ENCODE results near the gene MYL6B. TPM values are rescaled to one million over a fixed set of nuclear protein-coding genes. Genes with fewer than 3 reads are reported as not detected.

The MYL6B gene
- total and polyA plus RNA-seq, 7 experiments from 2014 or later, result 3.7 to 60.3 (median 6.7) TPM

- Histone ChIP-seq H3K27ac (ENCODE audit: low read depth, low read length) (no peak overlapping the region), H3K36me3 (ENCODE audit: control insufficient read depth in 2 of 3, insufficient read depth in 3 of 3, low read length in 3 of 3) (peaks cover 37 to 88% (median 60%) of the 10 kb centered on the region in 3 experiments), H3K9me3 (ENCODE audit: control insufficient read depth in 2 of 3, low read length in 3 of 3) (no peaks in the 10 kb centered on the region), H3K4me1 (ENCODE audit: control insufficient read depth in 2 of 2, insufficient read depth in 2 of 2, low read length in 2 of 2) (no peaks in the 10 kb centered on the region), H3K4me3 (ENCODE audit: low read length) (no peak overlapping the region), H3K27me3 (ENCODE audit: control insufficient read depth in 2 of 2, insufficient read depth in 2 of 2, low read length in 2 of 2) (no peaks in the 10 kb centered on the region)
- peaks cover 19 to 54% (median 23%) of the 10 kb centered on the region in 5 donors for H3K36me3 Mint-ChIP-seq
- H3K4me1 Mint-ChIP-seq, result peaks cover 0 to 6% (median 0%) of the 10 kb centered on the region in 7 donors
- no peak overlapping the region for H3K4me3 Mint-ChIP-seq
- POLR2A ChIA-PET, result interaction anchor here (0.5 to 2.5 kb wide), 6 partner anchors 8 to 911 kb away, joined by 3 to 7 read pairs (median 3); no protein-coding TSS in a partner anchor
- intact Hi-C loops (cut with micrococcal nuclease), result no loop called here
- peak overlapping the region in 1 of 9 donors; percentile 44 for H3K27ac Mint-ChIP-seq
- CTCF ChIA-PET, result no interaction called here
- ATAC-seq (no peak), DNase-seq (no peak)
- H3K27me3 Mint-ChIP-seq, result no peaks in the 10 kb centered on the region
- no peaks in the 10 kb centered on the region for H3K9me3 Mint-ChIP-seq
Measured at GRCh38 chr12:56172839-56173238, 20.5 kb downstream of the MYL6B start.

- intact Hi-C loops (cut with micrococcal nuclease), result no loop called here
- Histone ChIP-seq H3K27me3 (ENCODE audit: control insufficient read depth in 2 of 2, insufficient read depth in 2 of 2, low read length in 2 of 2) (no peaks in the 10 kb centered on the region), H3K9me3 (ENCODE audit: control insufficient read depth in 2 of 3, low read length in 3 of 3) (no peaks in the 10 kb centered on the region), H3K4me1 (ENCODE audit: control insufficient read depth in 2 of 2, insufficient read depth in 2 of 2, low read length in 2 of 2) (no peaks in the 10 kb centered on the region), H3K27ac (ENCODE audit: low read depth, low read length) (no peak overlapping the region), H3K36me3 (ENCODE audit: control insufficient read depth in 2 of 3, insufficient read depth in 3 of 3, low read length in 3 of 3) (peaks cover 38 to 85% (median 39%) of the 10 kb centered on the region in 3 experiments), H3K4me3 (ENCODE audit: low read length) (no peak overlapping the region)
- no peak overlapping the region for H3K4me3 Mint-ChIP-seq
- H3K27me3 Mint-ChIP-seq, result no peaks in the 10 kb centered on the region
- POLR2A ChIA-PET, result interaction anchor here (0.8 to 1.3 kb wide), 2 partner anchors 37 to 48 kb away, joined by 3 read pairs; no protein-coding TSS in a partner anchor
- H3K4me1 Mint-ChIP-seq, result peaks cover 0 to 6% (median 0%) of the 10 kb centered on the region in 7 donors
- H3K27ac Mint-ChIP-seq, result peak overlapping the region in 4 of 9 donors; percentile 9 to 72 (median 34)
- H3K9me3 Mint-ChIP-seq, result no peaks in the 10 kb centered on the region
- DNase-seq (no peak), ATAC-seq (peak; percentile 18)
- CTCF ChIA-PET, result interaction anchor here (1.2 kb wide), 1 partner anchor 50 kb away, joined by 4 read pairs; the partner anchor contains the start of gene ESYT1
- H3K36me3 Mint-ChIP-seq, result peaks cover 25 to 62% (median 35%) of the 10 kb centered on the region in 5 donors
Measured at GRCh38 chr12:56178347-56178746, 26.0 kb downstream of the MYL6B start.

DNA sequence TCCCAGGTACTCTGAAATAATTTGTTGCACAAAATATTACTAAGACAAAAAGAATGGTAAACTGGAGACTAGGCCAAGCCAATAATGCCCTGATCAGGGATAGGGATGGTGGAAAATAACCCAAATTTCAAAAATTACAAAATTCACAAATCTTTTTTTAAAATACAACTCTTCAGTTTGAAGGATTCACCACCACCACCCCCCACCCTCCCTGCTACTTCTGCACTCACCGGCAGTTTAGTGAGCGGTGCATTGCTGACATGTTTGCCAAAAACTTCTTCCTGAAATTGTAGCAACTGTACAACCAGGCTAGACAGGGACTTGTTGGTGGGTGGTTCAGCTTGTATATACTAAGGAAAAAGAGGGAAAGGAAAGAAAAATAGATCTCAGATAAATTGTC lies 34.6 kb downstream of the MYL6B start:
- intact Hi-C loops (cut with micrococcal nuclease), result loop anchor here (10.0 kb wide), 3 partner anchors 142 to 452 kb away; partner anchors contain the start of genes RAB5B (in 1 of the 2) and RPS26 (in 1 of the 2)
- Mint-ChIP-seq H3K4me1 (peaks cover 31 to 43% (median 36%) of the 10 kb centered on the region in 7 donors), H3K36me3 (peaks cover 0 to 18% (median 11%) of the 10 kb centered on the region in 5 donors), H3K27me3 (peaks cover 0 to 4% (median 0%) of the 10 kb centered on the region in 5 donors), H3K27ac (peak overlapping the region in 6 of 9 donors; percentile 14 to 98 (median 77)), H3K4me3 (peak overlapping the region in 7 of 10 donors; percentile 5 to 95 (median 32)), H3K9me3 (peaks cover 0 to 8% (median 0%) of the 10 kb centered on the region in 11 donors)
- Histone ChIP-seq H3K4me1 (ENCODE audit: control insufficient read depth in 2 of 2, insufficient read depth in 2 of 2, low read length in 2 of 2) (peaks cover 9 to 19% of the 10 kb centered on the region in 2 donors), H3K36me3 (ENCODE audit: control insufficient read depth in 2 of 3, insufficient read depth in 3 of 3, low read length in 3 of 3) (peaks cover 6 to 45% (median 21%) of the 10 kb centered on the region in 3 experiments), H3K27me3 (ENCODE audit: control insufficient read depth in 2 of 2, insufficient read depth in 2 of 2, low read length in 2 of 2) (no peaks in the 10 kb centered on the region), H3K27ac (ENCODE audit: low read depth, low read length) (no peak overlapping the region), H3K9me3 (ENCODE audit: control insufficient read depth in 2 of 3, low read length in 3 of 3) (no peaks in the 10 kb centered on the region), H3K4me3 (ENCODE audit: low read length) (no peak overlapping the region)
- ChIA-PET CTCF (interaction anchor here (1.6 to 8.1 kb wide), 2 partner anchors 64 to 81 kb away, joined by 6 to 193 read pairs; partner anchors contain the start of genes ESYT1, RPL41 and ZC3H10), POLR2A (interaction anchor here (0.5 to 12.4 kb wide), 7 partner anchors 12 to 69 kb away, joined by 3 to 192 read pairs (median 30); partner anchors contain the start of genes ESYT1, MYL6, MYL6B and RPL41)
- DNase-seq (no peak), ATAC-seq (no peak)

- Mint-ChIP-seq H3K27me3 (peaks cover 0 to 4% (median 0%) of the 10 kb centered on the region in 5 donors), H3K36me3 (peaks cover 0 to 17% (median 11%) of the 10 kb centered on the region in 5 donors), H3K27ac (peak overlapping the region; percentile 77 to 98 (median 95)), H3K4me3 (peak overlapping the region; percentile 76 to 97 (median 93)), H3K4me1 (peaks cover 36 to 51% (median 43%) of the 10 kb centered on the region in 7 donors), H3K9me3 (peaks cover 0 to 8% (median 0%) of the 10 kb centered on the region in 11 donors)
- Histone ChIP-seq H3K9me3 (ENCODE audit: control insufficient read depth in 2 of 3, low read length in 3 of 3) (no peaks in the 10 kb centered on the region), H3K27ac (ENCODE audit: low read depth, low read length) (peak overlapping the region; percentile 83), H3K36me3 (ENCODE audit: control insufficient read depth in 2 of 3, insufficient read depth in 3 of 3, low read length in 3 of 3) (peaks cover 5 to 32% (median 20%) of the 10 kb centered on the region in 3 experiments), H3K4me3 (ENCODE audit: low read length) (peak overlapping the region; percentile 62), H3K4me1 (ENCODE audit: control insufficient read depth in 2 of 2, insufficient read depth in 2 of 2, low read length in 2 of 2) (peaks cover 9 to 19% of the 10 kb centered on the region in 2 donors), H3K27me3 (ENCODE audit: control insufficient read depth in 2 of 2, insufficient read depth in 2 of 2, low read length in 2 of 2) (no peaks in the 10 kb centered on the region)
- POLR2A ChIA-PET, result interaction anchor here (0.9 to 12.4 kb wide), 14 partner anchors 10 to 276 kb away, joined by 3 to 192 read pairs (median 9); partner anchors contain the start of genes ESYT1, MYL6, MYL6B and PA2G4
- intact Hi-C loops (cut with micrococcal nuclease), result loop anchor here (1.0 to 10.0 kb wide), 5 partner anchors 29 to 453 kb away; partner anchors contain the start of genes MYL6 (in 1 of the 2), MYL6B (in 1 of the 2), RAB5B (in 1 of the 2) and RPS26 (in 1 of the 2)
- CTCF ChIA-PET, result interaction anchor here (0.6 to 8.1 kb wide), 8 partner anchors 32 to 276 kb away, joined by 3 to 193 read pairs (median 5); partner anchors contain the start of genes ANKRD52, ESYT1, RPL41 and ZC3H10
- ATAC-seq, result no peak
- peak in 4 of 9 donors; percentile 5 to 27 (median 12) for DNase-seq
Measured at GRCh38 chr12:56188131-56188777, 35.9 kb downstream of the MYL6B start.

DNA sequence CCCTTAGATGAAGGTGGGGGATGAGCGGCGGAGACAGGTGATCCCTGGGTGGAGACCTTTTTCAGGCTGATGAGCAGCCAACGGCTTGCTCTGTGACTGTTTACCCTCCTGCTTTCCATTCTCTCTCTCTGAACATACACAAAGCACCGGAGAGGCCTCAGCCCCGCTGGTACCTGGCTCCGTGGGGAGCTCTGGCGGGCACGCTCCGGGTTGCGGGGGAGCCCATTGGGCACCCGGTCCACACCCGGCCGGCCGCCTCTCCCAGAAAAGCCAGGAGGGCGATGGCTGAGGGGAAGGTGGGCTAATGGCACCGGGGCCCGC lies 36.4 kb downstream of the MYL6B start:
- H3K27ac Mint-ChIP-seq, result peak overlapping the region; percentile 77 to 98 (median 95)
- no peaks in the 10 kb centered on the region for H3K9me3 ChIP-seq (ENCODE audit: control insufficient read depth in 2 of 3, low read length in 3 of 3)
- H3K27me3 Mint-ChIP-seq, result peaks cover 0 to 4% (median 0%) of the 10 kb centered on the region in 5 donors
- peak overlapping the region; percentile 76 to 97 (median 93) for H3K4me3 Mint-ChIP-seq
- ATAC-seq (no peak), DNase-seq (peak in 6 of 9 donors; percentile 15 to 43 (median 34))
- peaks cover 0 to 8% (median 0%) of the 10 kb centered on the region in 11 donors for H3K9me3 Mint-ChIP-seq
- peaks cover 5 to 28% (median 16%) of the 10 kb centered on the region in 3 experiments for H3K36me3 ChIP-seq (ENCODE audit: control insufficient read depth in 2 of 3, insufficient read depth in 3 of 3, low read length in 3 of 3)
- H3K27ac ChIP-seq (ENCODE audit: low read depth, low read length), result peak overlapping the region; percentile 83
- ChIA-PET POLR2A (interaction anchor here (0.6 to 12.4 kb wide), 20 partner anchors 8 to 281 kb away, joined by 3 to 192 read pairs (median 7); partner anchors contain the start of genes CNPY2, ESYT1, MYL6 and MYL6B), CTCF (interaction anchor here (0.6 to 8.1 kb wide), 10 partner anchors 32 to 450 kb away, joined by 3 to 193 read pairs (median 6); partner anchors contain the start of genes ANKRD52, ESYT1, MYL6B and RNF41)
- peaks cover 9 to 19% of the 10 kb centered on the region in 2 donors for H3K4me1 ChIP-seq (ENCODE audit: control insufficient read depth in 2 of 2, insufficient read depth in 2 of 2, low read length in 2 of 2)
- intact Hi-C loops (cut with micrococcal nuclease), result loop anchor here (1.0 to 10.0 kb wide), 12 partner anchors 30 to 454 kb away; partner anchors contain the start of genes MYL6 (in 2 of the 2), ZC3H10 (in 2 of the 2), CS (in 1 of the 2) and MYL6B (in 1 of the 2)
- H3K4me3 ChIP-seq (ENCODE audit: low read length), result peak overlapping the region; percentile 62
- H3K4me1 Mint-ChIP-seq, result peaks cover 37 to 55% (median 46%) of the 10 kb centered on the region in 7 donors
- H3K36me3 Mint-ChIP-seq, result peaks cover 0 to 17% (median 11%) of the 10 kb centered on the region in 5 donors
- H3K27me3 ChIP-seq (ENCODE audit: control insufficient read depth in 2 of 2, insufficient read depth in 2 of 2, low read length in 2 of 2), result no peaks in the 10 kb centered on the region
